HG02623 (cell line): ENCODE data around the gene LRRC36.
"Not testable (repeated sequence)": the region's sequence is repeated elsewhere in the genome, so short reads cannot be mapped to it uniquely, and the experiment has no call there.

Experiments
- ATAC-seq: cut with Tn5 transposase; IDR thresholded peaks from one replicate; pipeline ENCODE4 v1.9.1; 2021; ENCODE audit warnings: moderate library complexity; ENCODE audit not compliant: unreplicated experiment

The LRRC36 gene

GRCh38 chr16:67341250-67341649 is 14.6 kb downstream of the LRRC36 start:
- ATAC-seq, result no peak

GRCh38 chr16:67342616-67343015 is 16.0 kb downstream of the LRRC36 start:
- ATAC-seq, result no peak

GRCh38 chr16:67345401-67345800 is 18.8 kb downstream of the LRRC36 start:
- no peak for ATAC-seq

GRCh38 chr16:67346341-67346740 is 19.7 kb downstream of the LRRC36 start:
- ATAC-seq, result no peak

GRCh38 chr16:67349172-67349571 is 22.6 kb downstream of the LRRC36 start:
- ATAC-seq, result no peak

- ATAC-seq, result no peak
These were observed 23.7 kb downstream of the LRRC36 start for GRCh38 chr16:67350324-67350723.

GRCh38 chr16:67352463-67352862 is 25.8 kb downstream of the LRRC36 start:
- ATAC-seq, result not testable (repeated sequence)

GRCh38 chr16:67356396-67356795 is 29.8 kb downstream of the LRRC36 start:
- no peak for ATAC-seq

GRCh38 chr16:67357561-67357960 is 30.9 kb downstream of the LRRC36 start:
- no peak for ATAC-seq

GRCh38 chr16:67359540-67360269 is 33.1 kb downstream of the LRRC36 start:
- not testable (repeated sequence) for ATAC-seq

- ATAC-seq, result no peak
These were observed 34.4 kb downstream of the LRRC36 start for GRCh38 chr16:67361038-67361437.

- ATAC-seq, result no peak
These were observed 38.1 kb downstream of the LRRC36 start for GRCh38 chr16:67364600-67365235.

- no peak for ATAC-seq
These were observed 44.0 kb downstream of the LRRC36 start for GRCh38 chr16:67370661-67371060.

- ATAC-seq, result no peak
These were observed 46.0 kb downstream of the LRRC36 start for GRCh38 chr16:67372664-67373063.

GRCh38 chr16:67376012-67376411 is 49.4 kb downstream of the LRRC36 start:
- not testable (repeated sequence) for ATAC-seq

GRCh38 chr16:67378642-67379041 is 52.0 kb downstream of the LRRC36 start:
- ATAC-seq, result no peak

GRCh38 chr16:67383284-67383683 is 56.7 kb downstream of the LRRC36 start:
- ATAC-seq, result no peak

GRCh38 chr16:67384778-67385510 is 58.3 kb downstream of the LRRC36 start:
- no peak for ATAC-seq

- ATAC-seq, result no peak
These were observed 60.3 kb downstream of the LRRC36 start for GRCh38 chr16:67386861-67387455.

- ATAC-seq, result no peak
These were observed 61.0 kb downstream of the LRRC36 start for GRCh38 chr16:67387479-67388079.

GRCh38 chr16:67388191-67388590 is 61.6 kb downstream of the LRRC36 start:
- ATAC-seq, result no peak
